ENCODE data around the gene FSD1. TPM values are rescaled to one million over a fixed set of nuclear protein-coding genes. Genes with fewer than 3 reads are reported as not detected.

FSD1 gene
- total RNA-seq, 4 donors from 2014 or later: 0.29 to 0.50 TPM; not detected in 2

DNA sequence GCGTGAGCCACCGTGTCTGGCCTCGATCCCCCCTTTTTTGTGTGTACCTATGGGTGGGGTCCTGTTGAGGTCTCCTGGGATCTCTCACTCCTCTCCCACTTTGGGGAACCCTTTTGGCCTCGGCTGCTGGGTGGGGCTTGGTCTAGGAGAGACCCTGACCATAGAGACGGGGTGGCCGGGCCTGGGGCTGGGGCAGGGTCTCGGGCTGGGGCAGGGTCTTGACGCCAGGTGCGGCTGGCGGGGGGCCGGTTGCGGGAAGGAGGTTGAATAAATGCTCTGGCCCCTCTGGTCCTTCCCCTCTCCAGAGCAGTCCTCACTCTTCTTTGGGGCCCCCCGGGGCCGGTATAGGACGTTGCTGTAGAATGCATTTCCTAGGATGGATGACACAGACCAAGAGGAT, 11.9 kb upstream of the FSD1 start:
- no peaks in the 10 kb centered on the region for H3K9me3 ChIP-seq
- peaks cover 0 to 3% (median 0%) of the 10 kb centered on the region in 4 donors for H3K4me1 ChIP-seq
- H3K4me3 ChIP-seq: no peak overlapping the region
- WGBS: 86% methylated on average over 13 of the region's 15 CpGs
- intact Hi-C loops (cut with DNase I): no loop called here
- DNase-seq (ENCODE audit: extremely low spot score): no peak
- H3K27me3 ChIP-seq: peaks cover 0 to 73% (median 0%) of the 10 kb centered on the region in 4 donors
- H3K36me3 ChIP-seq: no peaks in the 10 kb centered on the region
- no peak overlapping the region for H3K27ac ChIP-seq (replicated peaks in 1 of 4)
- TF ChIP-seq, protein P1, sequence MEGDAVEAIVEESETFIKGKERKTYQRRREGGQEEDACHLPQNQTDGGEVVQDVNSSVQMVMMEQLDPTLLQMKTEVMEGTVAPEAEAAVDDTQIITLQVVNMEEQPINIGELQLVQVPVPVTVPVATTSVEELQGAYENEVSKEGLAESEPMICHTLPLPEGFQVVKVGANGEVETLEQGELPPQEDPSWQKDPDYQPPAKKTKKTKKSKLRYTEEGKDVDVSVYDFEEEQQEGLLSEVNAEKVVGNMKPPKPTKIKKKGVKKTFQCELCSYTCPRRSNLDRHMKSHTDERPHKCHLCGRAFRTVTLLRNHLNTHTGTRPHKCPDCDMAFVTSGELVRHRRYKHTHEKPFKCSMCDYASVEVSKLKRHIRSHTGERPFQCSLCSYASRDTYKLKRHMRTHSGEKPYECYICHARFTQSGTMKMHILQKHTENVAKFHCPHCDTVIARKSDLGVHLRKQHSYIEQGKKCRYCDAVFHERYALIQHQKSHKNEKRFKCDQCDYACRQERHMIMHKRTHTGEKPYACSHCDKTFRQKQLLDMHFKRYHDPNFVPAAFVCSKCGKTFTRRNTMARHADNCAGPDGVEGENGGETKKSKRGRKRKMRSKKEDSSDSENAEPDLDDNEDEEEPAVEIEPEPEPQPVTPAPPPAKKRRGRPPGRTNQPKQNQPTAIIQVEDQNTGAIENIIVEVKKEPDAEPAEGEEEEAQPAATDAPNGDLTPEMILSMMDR (IDR thresholded peaks at IDR 0.05): no peak
- no peak for TF ChIP-seq POLR2A (IDR thresholded peaks at IDR 0.05; ENCODE audit: low read depth)
- TF ChIP-seq EP300 (IDR thresholded peaks at IDR 0.05): no peak
- no peak for TF ChIP-seq POLR2AphosphoS5 (IDR thresholded peaks at IDR 0.05)

DNA sequence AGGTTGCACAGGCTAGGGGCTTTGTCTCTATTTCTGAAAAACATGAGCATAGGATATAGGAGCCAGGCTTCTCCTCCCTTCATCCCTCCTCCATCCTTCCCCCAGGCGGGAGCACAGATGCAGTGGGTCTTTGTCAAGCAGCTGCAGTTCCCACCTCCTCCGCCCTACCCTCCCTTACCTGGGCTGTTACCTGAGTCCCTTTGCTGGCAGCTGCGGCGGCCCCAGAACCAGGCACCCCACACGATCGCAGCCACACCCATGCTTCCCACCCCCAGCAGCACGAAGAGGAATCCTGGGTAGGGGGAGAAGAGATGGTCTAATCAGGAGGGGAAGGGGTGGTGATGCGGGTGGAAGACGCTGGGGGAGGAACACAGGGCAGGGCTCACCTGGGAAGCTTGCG, 10.0 kb upstream of the FSD1 start:
- no peaks in the 10 kb centered on the region for H3K36me3 ChIP-seq
- no peak overlapping the region for H3K4me3 ChIP-seq
- intact Hi-C loops (cut with DNase I): no loop called here
- TF ChIP-seq, protein P1 (IDR thresholded peaks at IDR 0.05): no peak
- no peak for TF ChIP-seq EP300 (IDR thresholded peaks at IDR 0.05)
- no peak for TF ChIP-seq POLR2AphosphoS5 (IDR thresholded peaks at IDR 0.05)
- TF ChIP-seq POLR2A (IDR thresholded peaks at IDR 0.05; ENCODE audit: low read depth): no peak
- DNase-seq (ENCODE audit: extremely low spot score): no peak
- no peak overlapping the region for H3K27ac ChIP-seq (replicated peaks in 1 of 4)
- peaks cover 0 to 78% (median 0%) of the 10 kb centered on the region in 4 donors for H3K27me3 ChIP-seq
- WGBS: 68% methylated on average over 9 of the region's 10 CpGs
- H3K4me1 ChIP-seq: peaks cover 0 to 3% (median 0%) of the 10 kb centered on the region in 4 donors
- no peaks in the 10 kb centered on the region for H3K9me3 ChIP-seq

- WGBS: 55% methylated on average over 12 of the region's 14 CpGs
- H3K9me3 ChIP-seq: no peaks in the 10 kb centered on the region
- peaks cover 0 to 72% (median 0%) of the 10 kb centered on the region in 4 donors for H3K27me3 ChIP-seq
- TF ChIP-seq POLR2A (IDR thresholded peaks at IDR 0.05; ENCODE audit: low read depth): no peak
- TF ChIP-seq, protein P1 (IDR thresholded peaks at IDR 0.05): no peak
- TF ChIP-seq POLR2AphosphoS5 (IDR thresholded peaks at IDR 0.05): no peak
- no peak for TF ChIP-seq EP300 (IDR thresholded peaks at IDR 0.05)
- peaks cover 0 to 3% (median 0%) of the 10 kb centered on the region in 4 donors for H3K4me1 ChIP-seq
- H3K27ac ChIP-seq (replicated peaks in 1 of 4): no peak overlapping the region
- H3K4me3 ChIP-seq: no peak overlapping the region
- intact Hi-C loops (cut with DNase I): no loop called here
- no peak for DNase-seq (ENCODE audit: extremely low spot score)
- no peaks in the 10 kb centered on the region for H3K36me3 ChIP-seq
Observed at GRCh38 chr19:4295972-4296771, 8.2 kb upstream of the FSD1 start.

- intact Hi-C loops (cut with DNase I): no loop called here
- Histone ChIP-seq H3K36me3 (no peaks in the 10 kb centered on the region), H3K4me3 (no peak overlapping the region), H3K4me1 (peaks cover 0 to 3% (median 0%) of the 10 kb centered on the region in 4 donors), H3K27me3 (peaks cover 0 to 68% (median 0%) of the 10 kb centered on the region in 4 donors), H3K9me3 (no peaks in the 10 kb centered on the region), H3K27ac (replicated peaks in 1 of 4) (no peak overlapping the region)
- TF ChIP-seq, protein P1 (IDR thresholded peaks at IDR 0.05): no peak
- TF ChIP-seq EP300 (IDR thresholded peaks at IDR 0.05): no peak
- TF ChIP-seq POLR2AphosphoS5 (IDR thresholded peaks at IDR 0.05): no peak
- no peak for TF ChIP-seq POLR2A (IDR thresholded peaks at IDR 0.05; ENCODE audit: low read depth)
- no peak for DNase-seq (ENCODE audit: extremely low spot score)
- WGBS: 83% methylated on average over 20 of the region's 27 CpGs
Observed at GRCh38 chr19:4297901-4298809, 6.2 kb upstream of the FSD1 start.
